ENCODE results near the gene OR51B4. TPM values are rescaled to one million over a fixed set of nuclear protein-coding genes. Genes with fewer than 3 reads are reported as not detected.

OR51B4 gene
- total RNA-seq, 1 experiment from 2014 or later, result not detected

DNA sequence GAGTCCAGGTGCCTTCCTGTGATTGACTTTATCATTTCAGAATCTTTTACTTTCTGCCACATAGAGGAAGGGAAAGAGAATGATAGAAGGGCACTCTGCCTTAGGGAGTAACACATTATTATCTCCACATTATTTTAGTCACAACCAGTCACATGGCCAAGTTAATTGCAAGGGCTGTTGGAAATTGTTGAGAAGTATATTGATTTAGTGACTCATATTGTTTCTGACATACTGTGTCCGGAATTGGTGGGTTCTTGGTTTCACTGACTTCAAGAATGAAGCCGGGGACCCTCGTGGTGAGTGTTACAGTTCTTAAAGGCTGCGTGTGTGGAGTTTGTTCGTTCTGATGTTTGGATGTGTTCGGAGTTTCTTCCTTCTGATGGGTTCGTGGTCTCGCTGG lies 8.7 kb downstream of the OR51B4 start:
- Histone ChIP-seq H2AFZ (ENCODE audit: low read length) (no peak overlapping the region), H2BK12ac (ENCODE audit: insufficient read length, low read depth, low read length) (no peak overlapping the region), H2BK5ac (ENCODE audit: insufficient read length, low read length) (no peak overlapping the region), H3K9me3 (ENCODE audit: control insufficient read depth, low read depth, low read length) (no peaks in the 10 kb centered on the region), H3K79me2 (ENCODE audit: insufficient read depth, low read length) (no peaks in the 10 kb centered on the region), H4K20me1 (ENCODE audit: control insufficient read depth, insufficient read depth, insufficient read length) (no peaks in the 10 kb centered on the region), H2BK120ac (ENCODE audit: low read depth, low read length, poor library complexity, severe bottlenecking) (no peak overlapping the region), H2AK5ac (ENCODE audit: insufficient read length, low read length) (no peak overlapping the region), H3K56ac (ENCODE audit: insufficient read length, low read depth, low read length) (no peak overlapping the region), H3K4me1 (ENCODE audit: insufficient read depth, low read length) (no peaks in the 10 kb centered on the region), H2BK15ac (ENCODE audit: low read depth, low read length) (no peak overlapping the region), H4K5ac (ENCODE audit: insufficient read length, low read depth, low read length) (no peak overlapping the region), H3K4me2 (ENCODE audit: insufficient read depth, insufficient read length, low read length) (no peak overlapping the region), H3T11ph (ENCODE audit: low read length) (no peak overlapping the region), H4K91ac (ENCODE audit: insufficient read length, low read depth, low read length) (no peak overlapping the region), H3K79me1 (ENCODE audit: insufficient read depth, low read depth, low read length, poor library complexity, severe bottlenecking) (no peaks in the 10 kb centered on the region), H3K9ac (ENCODE audit: extremely low read depth, insufficient read length, low read length) (no peak overlapping the region), H3K18ac (ENCODE audit: insufficient read length, low read depth, low read length) (no peak overlapping the region), H4K8ac (replicated peaks; ENCODE audit: insufficient read length, low read depth, low read length) (no peak overlapping the region), H3K23me2 (ENCODE audit: insufficient read length, low read depth, low read length, poor library complexity, severe bottlenecking) (no peaks in the 10 kb centered on the region), H3K27me3 (ENCODE audit: insufficient read depth, low read length) (no peaks in the 10 kb centered on the region), H3K23ac (ENCODE audit: insufficient read length, low read depth, low read length) (no peak overlapping the region), H3K14ac (ENCODE audit: insufficient read depth, low read length) (no peak overlapping the region), H3K27ac (ENCODE audit: insufficient read length, low read depth, low read length) (no peak overlapping the region), H3K4ac (ENCODE audit: low read depth, low read length) (no peak overlapping the region), H2BK20ac (ENCODE audit: low read depth, low read length, poor library complexity, severe bottlenecking) (no peak overlapping the region)
- TF ChIP-seq, protein P1, sequence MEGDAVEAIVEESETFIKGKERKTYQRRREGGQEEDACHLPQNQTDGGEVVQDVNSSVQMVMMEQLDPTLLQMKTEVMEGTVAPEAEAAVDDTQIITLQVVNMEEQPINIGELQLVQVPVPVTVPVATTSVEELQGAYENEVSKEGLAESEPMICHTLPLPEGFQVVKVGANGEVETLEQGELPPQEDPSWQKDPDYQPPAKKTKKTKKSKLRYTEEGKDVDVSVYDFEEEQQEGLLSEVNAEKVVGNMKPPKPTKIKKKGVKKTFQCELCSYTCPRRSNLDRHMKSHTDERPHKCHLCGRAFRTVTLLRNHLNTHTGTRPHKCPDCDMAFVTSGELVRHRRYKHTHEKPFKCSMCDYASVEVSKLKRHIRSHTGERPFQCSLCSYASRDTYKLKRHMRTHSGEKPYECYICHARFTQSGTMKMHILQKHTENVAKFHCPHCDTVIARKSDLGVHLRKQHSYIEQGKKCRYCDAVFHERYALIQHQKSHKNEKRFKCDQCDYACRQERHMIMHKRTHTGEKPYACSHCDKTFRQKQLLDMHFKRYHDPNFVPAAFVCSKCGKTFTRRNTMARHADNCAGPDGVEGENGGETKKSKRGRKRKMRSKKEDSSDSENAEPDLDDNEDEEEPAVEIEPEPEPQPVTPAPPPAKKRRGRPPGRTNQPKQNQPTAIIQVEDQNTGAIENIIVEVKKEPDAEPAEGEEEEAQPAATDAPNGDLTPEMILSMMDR (conservative IDR thresholded peaks at IDR 0.05), result no peak
- no peaks in the 10 kb centered on the region for H3K9me3 Mint-ChIP-seq
- H3K4me3 Mint-ChIP-seq, result no peak overlapping the region
- H3K27me3 Mint-ChIP-seq (ENCODE audit: low read depth), result no peaks in the 10 kb centered on the region
- 0 out of 7 replicates have a peak, but pooled peaks cover 0 to 1% (median 0%) of the 10 kb centered on the region in 3 experiments for H3K36me3 Mint-ChIP-seq (ENCODE audit: insufficient read depth in 1 of 3, low read depth in 3 of 3)
- WGBS (ENCODE audit: extremely low coverage, insufficient read length, low lambda C conversion rate), result no CpG with 5 or more reads among the region's 8 CpGs
- no peak for DNase-seq
- H3K4me1 Mint-ChIP-seq, result no peaks in the 10 kb centered on the region
- no peak overlapping the region for H3K27ac Mint-ChIP-seq

All from H9 (cell line).